GM12892 (cell line): ENCODE data around the gene ZNRF3.
"Not testable (repeated sequence)": the region's sequence is repeated elsewhere in the genome, so short reads cannot be mapped to it uniquely, and the experiment has no call there.

Experiments
- POLR2A ChIP-seq: IDR thresholded peaks from 2 replicates; pipeline ENCODE4 v1.6.1; 2011; ENCODE audit warnings: low read depth, low read length, control low read depth
- POLR2AphosphoS5 ChIP-seq: IDR thresholded peaks from 2 replicates; pipeline ENCODE4 v1.6.1; 2011; ENCODE audit warnings: low read depth, low read length, control low read depth
- TAF1 ChIP-seq: IDR thresholded peaks from 2 replicates; pipeline ENCODE4 v1.6.1; 2011; ENCODE audit warnings: low read depth, mild to moderate bottlenecking, control low read depth, low read length, borderline replicate concordance

GRCh38 chr22:28948860-28949551 is 65.6 kb downstream of the ZNRF3 start:
- TF ChIP-seq POLR2AphosphoS5, POLR2A, TAF1: not testable (repeated sequence)
